Left lung (tissue), 10 donors: ENCODE data around the gene ZNF117. TPM values are rescaled to one million over a fixed set of nuclear protein-coding genes. Genes with fewer than 3 reads are reported as not detected.
"Not testable (repeated sequence)": the region's sequence is repeated elsewhere in the genome, so short reads cannot be mapped to it uniquely, and the experiment has no call there.

Source experiments
- ATAC-seq: fragments of 200-7000 bp; cut with Tn5 transposase; one replicate; pipeline ENCODE4 v1.9.1; 2020; ENCODE audit warnings: moderate library complexity
- DNase-seq, 4 donors: peaks; one replicate each; pipeline ENCODE4 v3.0.0-alpha.2; 2013 to 2020
- H3K27ac ChIP-seq, 2 donors: fragments of 200-600 bp; sonication (generic) in 1 of 2; one replicate each; pipeline versions ENCODE4 v1.5.0 to v1.8.0; 2020 to 2021
- H3K27me3 ChIP-seq, 2 donors: fragments of 200-600 bp; sonication (generic) in 1 of 2; one replicate each; pipeline versions ENCODE4 v1.5.0 to v1.8.0; 2020 to 2021
- H3K36me3 ChIP-seq, 2 donors: fragments of 200-600 bp; sonication (generic) in 1 of 2; one replicate each; pipeline versions ENCODE4 v1.5.0 to v1.8.0; 2020 to 2021
- H3K4me1 ChIP-seq, 2 donors: fragments of 200-600 bp; one replicate each; pipeline ENCODE4 v1.8.0; 2021
- H3K4me3 ChIP-seq, 2 donors: fragments of 200-600 bp; sonication (generic) in 1 of 2; one replicate each; pipeline versions ENCODE4 v1.5.0 to v1.8.0; 2020 to 2021; ENCODE audit warnings: mild to moderate bottlenecking in 1 of 2
- H3K9me3 ChIP-seq, 2 donors: fragments of 200-600 bp; sonication (generic) in 1 of 2; one replicate each; pipeline versions ENCODE4 v1.5.0 to v1.8.0; 2020 to 2021
- intact Hi-C, 2 donors: fragments of 100-400 bp; cut with DNase I; formaldehyde crosslinking; loops; one replicate each; pipeline versions ENCODE4 v1.11.2 to v1.14.2; 2022
- polyA plus RNA-seq, 6 donors: library from polyadenylated mRNA; unstranded; fragments of 120-200 nt; gene quantifications; one replicate each; pipeline ENCODE4 v1.2.1, GENCODE V29; 2013; ENCODE audit not compliant: insufficient read length in 6 of 6
- total RNA-seq, 2 donors: library from RNA; stranded (reverse); fragmentation: NEBNext Ultra II Directional; extraction: Animal tissue kit (Norgen Biotek cat#: 25700); gene quantifications; one replicate each; pipeline ENCODE4 v1.2.1, GENCODE V29; 2021
- TF ChIP-seq, protein P1 (sequence below), 2 donors: fragments of 200-600 bp; sonication (generic) in 1 of 2; IDR thresholded peaks; one replicate each; pipeline versions ENCODE4 v1.5.0 to v1.8.0; 2021; ENCODE audit warnings: antibody characterized with exemption in 2 of 2
- donor health status: DM: no; HTN: yes; CAD: no.
- donor health status: DM: no; HTN: no; CAD: no.

ZNF117 gene
- total and polyA plus RNA-seq, 8 donors, result 13.3 to 78.6 (median 62.6) TPM

- TF ChIP-seq, protein P1, sequence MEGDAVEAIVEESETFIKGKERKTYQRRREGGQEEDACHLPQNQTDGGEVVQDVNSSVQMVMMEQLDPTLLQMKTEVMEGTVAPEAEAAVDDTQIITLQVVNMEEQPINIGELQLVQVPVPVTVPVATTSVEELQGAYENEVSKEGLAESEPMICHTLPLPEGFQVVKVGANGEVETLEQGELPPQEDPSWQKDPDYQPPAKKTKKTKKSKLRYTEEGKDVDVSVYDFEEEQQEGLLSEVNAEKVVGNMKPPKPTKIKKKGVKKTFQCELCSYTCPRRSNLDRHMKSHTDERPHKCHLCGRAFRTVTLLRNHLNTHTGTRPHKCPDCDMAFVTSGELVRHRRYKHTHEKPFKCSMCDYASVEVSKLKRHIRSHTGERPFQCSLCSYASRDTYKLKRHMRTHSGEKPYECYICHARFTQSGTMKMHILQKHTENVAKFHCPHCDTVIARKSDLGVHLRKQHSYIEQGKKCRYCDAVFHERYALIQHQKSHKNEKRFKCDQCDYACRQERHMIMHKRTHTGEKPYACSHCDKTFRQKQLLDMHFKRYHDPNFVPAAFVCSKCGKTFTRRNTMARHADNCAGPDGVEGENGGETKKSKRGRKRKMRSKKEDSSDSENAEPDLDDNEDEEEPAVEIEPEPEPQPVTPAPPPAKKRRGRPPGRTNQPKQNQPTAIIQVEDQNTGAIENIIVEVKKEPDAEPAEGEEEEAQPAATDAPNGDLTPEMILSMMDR (IDR thresholded peaks at IDR 0.05), result no peak
- no peak overlapping the region for H3K27ac ChIP-seq
- no peaks in the 10 kb centered on the region for H3K36me3 ChIP-seq
- DNase-seq (peak in 2 of 4 donors; percentile 15 to 79), ATAC-seq (peak; percentile 63)
- H3K4me3 ChIP-seq, result peak overlapping the region; percentile 21 to 25
- intact Hi-C loops, result no loop called here
- H3K4me1 ChIP-seq, result peaks cover 4 to 9% of the 10 kb centered on the region in 2 donors
- no peaks in the 10 kb centered on the region for H3K9me3 ChIP-seq
- H3K27me3 ChIP-seq, result peaks cover 10 to 65% of the 10 kb centered on the region in 2 donors
Measured at GRCh38 chr7:64947252-64948000, 43.4 kb downstream of the ZNF117 start.

- peaks cover 4 to 9% of the 10 kb centered on the region in 2 donors for H3K4me1 ChIP-seq
- H3K4me3 ChIP-seq, result peak overlapping the region in 1 of 2 donors; percentile 21
- H3K27me3 ChIP-seq, result peaks cover 10 to 67% of the 10 kb centered on the region in 2 donors
- intact Hi-C loops, result no loop called here
- no peaks in the 10 kb centered on the region for H3K36me3 ChIP-seq
- H3K9me3 ChIP-seq, result no peaks in the 10 kb centered on the region
- H3K27ac ChIP-seq, result no peak overlapping the region
- peak; percentile 42 for ATAC-seq
- TF ChIP-seq, protein P1 (IDR thresholded peaks at IDR 0.05), result no peak
- peak in 1 of 4 donors; percentile 13 for DNase-seq
Measured at GRCh38 chr7:64946772-64947171, 44.1 kb downstream of the ZNF117 start.

GRCh38 chr7:64945503-64946175, 45.2 kb downstream of the ZNF117 start:
- Histone ChIP-seq H3K36me3 (no peaks in the 10 kb centered on the region), H3K27ac (no peak overlapping the region), H3K9me3 (no peaks in the 10 kb centered on the region), H3K4me1 (peaks cover 4 to 9% of the 10 kb centered on the region in 2 donors), H3K4me3 (no peak overlapping the region), H3K27me3 (peaks cover 10 to 67% of the 10 kb centered on the region in 2 donors)
- intact Hi-C loops, result no loop called here
- no peak for DNase-seq
- no peak for ATAC-seq
- TF ChIP-seq, protein P1 (IDR thresholded peaks at IDR 0.05), result no peak

DNA sequence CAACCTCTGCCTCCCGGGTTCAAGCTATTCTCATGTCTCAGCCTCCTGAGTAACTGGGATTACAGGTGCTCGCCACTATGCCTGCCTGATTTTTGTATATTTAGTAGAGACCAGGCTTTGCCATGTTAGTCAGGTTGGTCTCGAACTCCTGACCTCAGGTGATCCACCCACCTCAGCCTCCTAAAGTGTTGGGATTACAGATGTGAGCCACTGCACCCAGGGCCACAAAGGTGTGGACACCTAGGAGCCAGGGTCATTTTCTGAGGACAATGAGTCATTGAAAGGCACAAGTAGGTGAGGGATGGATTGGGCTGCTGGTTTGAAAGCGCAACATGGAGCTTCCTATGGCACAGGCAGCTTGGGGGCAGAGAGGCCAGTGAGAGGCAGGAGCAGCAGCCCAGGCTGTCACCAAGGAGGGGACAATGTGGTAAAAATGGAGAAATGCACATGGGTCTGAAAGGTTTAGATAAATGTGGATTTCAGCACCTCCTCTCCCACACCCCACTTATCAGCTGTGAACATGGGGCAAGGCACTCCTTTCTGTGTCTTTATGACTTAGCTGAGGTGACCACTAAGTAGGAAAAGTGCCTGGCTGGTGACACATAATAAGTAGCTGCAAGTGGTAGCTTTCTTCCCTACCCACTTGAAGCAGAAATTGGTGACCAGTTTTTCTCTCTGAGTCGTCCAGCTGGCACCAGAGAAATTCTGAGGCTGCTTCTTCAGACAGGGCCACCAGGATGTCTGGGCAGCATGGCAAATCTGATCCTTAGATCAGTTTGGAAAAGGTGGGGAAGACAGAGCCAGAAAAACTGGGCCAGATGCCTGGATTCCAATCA, 46.0 kb downstream of the ZNF117 start:
- H3K27ac ChIP-seq, intact Hi-C loops, H3K4me3 ChIP-seq, H3K4me1 ChIP-seq, H3K36me3 ChIP-seq, DNase-seq, H3K9me3 ChIP-seq: not testable (repeated sequence)
- ATAC-seq, result peak; percentile 22
- peaks cover 10 to 67% of the 10 kb centered on the region in 2 donors for H3K27me3 ChIP-seq

GRCh38 chr7:64940021-64940420, 50.8 kb downstream of the ZNF117 start:
- ATAC-seq, DNase-seq, H3K4me1 ChIP-seq, H3K9me3 ChIP-seq, H3K4me3 ChIP-seq, H3K27ac ChIP-seq, intact Hi-C loops, H3K36me3 ChIP-seq: not testable (repeated sequence)
- H3K27me3 ChIP-seq, result peaks cover 0 to 20% of the 10 kb centered on the region in 2 donors
